ENCODE results near the gene CCR9. TPM values are rescaled to one million over a fixed set of nuclear protein-coding genes. Genes with fewer than 3 reads are reported as not detected.

The CCR9 gene
- total RNA-seq, 1 experiment from 2014 or later = not detected

DNA sequence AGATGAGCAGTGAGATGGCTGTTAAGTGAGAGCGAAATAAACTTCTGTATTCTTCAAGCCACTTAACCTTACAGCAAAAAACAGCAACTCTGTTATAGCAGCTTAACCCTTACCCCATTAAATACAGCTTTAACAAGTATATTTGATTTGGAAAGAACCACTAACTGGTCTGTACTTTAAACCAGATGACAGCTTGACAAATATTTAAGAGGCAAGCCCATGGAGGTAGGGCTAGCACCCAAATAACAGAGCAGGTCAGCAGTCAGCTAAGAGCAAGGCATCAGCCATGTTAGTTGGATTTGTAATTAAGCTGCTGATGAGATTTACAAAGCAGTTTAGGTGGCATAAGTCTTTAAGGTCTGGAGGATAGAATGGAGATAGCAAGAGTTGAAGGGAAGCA is 47.9 kb upstream of the CCR9 start:
- no peak for ATAC-seq
- H3K36me3 ChIP-seq (ENCODE audit: control insufficient read depth in 1 of 2, insufficient read depth in 2 of 2, low read length in 2 of 2) = peaks cover 3 to 5% of the 10 kb centered on the region in 2 experiments; a peak in 2 of 4 replicates
- H3K9me2 ChIP-seq (ENCODE audit: insufficient read depth) = no peaks in the 10 kb centered on the region
- no peak overlapping the region for H3K4me2 ChIP-seq (ENCODE audit: low read length)
- no peaks in the 10 kb centered on the region for H3K27me3 ChIP-seq (ENCODE audit: insufficient read depth, low read length)
- intact Hi-C loops (cut with micrococcal nuclease) = no loop called here
- ChIA-PET RAD21 (ENCODE audit: low non-redundant PET in 1 of 2, low total read pairs in 2 of 2, uncharacterized antibody in 2 of 2, unreplicated experiment in 2 of 2) (interaction anchor here in 1 of 2 experiments (0.5 kb wide), 1 partner anchor 61 kb away, joined by 3 read pairs; no protein-coding TSS in a partner anchor), POLR2A (no interaction called here), CTCF (no interaction called here)
- H3K9me3 ChIP-seq (ENCODE audit: control insufficient read depth in 1 of 2, insufficient read depth in 1 of 2, low read depth in 1 of 2, low read length in 2 of 2) = no peaks in the 10 kb centered on the region
- no peak overlapping the region for H3K4me3 ChIP-seq (replicated peaks in 1 of 2; ENCODE audit: low read depth in 1 of 2, low read length in 2 of 2)
- DNase-seq (ENCODE audit: low read depth, low spot score) = no peak
- no peak overlapping the region for H3K27ac ChIP-seq (ENCODE audit: low read depth, low read length)
- H3K79me2 ChIP-seq (ENCODE audit: insufficient read depth, low read length) = no peaks in the 10 kb centered on the region
- no peak overlapping the region for H3K9ac ChIP-seq (ENCODE audit: low read length)
- H3K4me1 ChIP-seq (ENCODE audit: control insufficient read depth in 1 of 2, insufficient read depth in 2 of 2, low read length in 2 of 2) = peaks cover 3 to 14% of the 10 kb centered on the region in 2 experiments; a peak in 3 of 4 replicates
- no peak overlapping the region for H2AFZ ChIP-seq (ENCODE audit: low read depth, low read length, poor library complexity, severe bottlenecking)
- BruUV-seq (replicated peaks) = no TSS peak
- TF ChIP-seq, protein P1, sequence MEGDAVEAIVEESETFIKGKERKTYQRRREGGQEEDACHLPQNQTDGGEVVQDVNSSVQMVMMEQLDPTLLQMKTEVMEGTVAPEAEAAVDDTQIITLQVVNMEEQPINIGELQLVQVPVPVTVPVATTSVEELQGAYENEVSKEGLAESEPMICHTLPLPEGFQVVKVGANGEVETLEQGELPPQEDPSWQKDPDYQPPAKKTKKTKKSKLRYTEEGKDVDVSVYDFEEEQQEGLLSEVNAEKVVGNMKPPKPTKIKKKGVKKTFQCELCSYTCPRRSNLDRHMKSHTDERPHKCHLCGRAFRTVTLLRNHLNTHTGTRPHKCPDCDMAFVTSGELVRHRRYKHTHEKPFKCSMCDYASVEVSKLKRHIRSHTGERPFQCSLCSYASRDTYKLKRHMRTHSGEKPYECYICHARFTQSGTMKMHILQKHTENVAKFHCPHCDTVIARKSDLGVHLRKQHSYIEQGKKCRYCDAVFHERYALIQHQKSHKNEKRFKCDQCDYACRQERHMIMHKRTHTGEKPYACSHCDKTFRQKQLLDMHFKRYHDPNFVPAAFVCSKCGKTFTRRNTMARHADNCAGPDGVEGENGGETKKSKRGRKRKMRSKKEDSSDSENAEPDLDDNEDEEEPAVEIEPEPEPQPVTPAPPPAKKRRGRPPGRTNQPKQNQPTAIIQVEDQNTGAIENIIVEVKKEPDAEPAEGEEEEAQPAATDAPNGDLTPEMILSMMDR (IDR thresholded peaks at IDR 0.05 in 2 of 3, conservative IDR thresholded peaks at IDR 0.05 in 1 of 3; ENCODE audit: borderline replicate concordance in 1 of 3, insufficient read depth in 1 of 3, low read depth in 2 of 3, low read length in 2 of 3) = no peak
- TF ChIP-seq, protein P2, sequence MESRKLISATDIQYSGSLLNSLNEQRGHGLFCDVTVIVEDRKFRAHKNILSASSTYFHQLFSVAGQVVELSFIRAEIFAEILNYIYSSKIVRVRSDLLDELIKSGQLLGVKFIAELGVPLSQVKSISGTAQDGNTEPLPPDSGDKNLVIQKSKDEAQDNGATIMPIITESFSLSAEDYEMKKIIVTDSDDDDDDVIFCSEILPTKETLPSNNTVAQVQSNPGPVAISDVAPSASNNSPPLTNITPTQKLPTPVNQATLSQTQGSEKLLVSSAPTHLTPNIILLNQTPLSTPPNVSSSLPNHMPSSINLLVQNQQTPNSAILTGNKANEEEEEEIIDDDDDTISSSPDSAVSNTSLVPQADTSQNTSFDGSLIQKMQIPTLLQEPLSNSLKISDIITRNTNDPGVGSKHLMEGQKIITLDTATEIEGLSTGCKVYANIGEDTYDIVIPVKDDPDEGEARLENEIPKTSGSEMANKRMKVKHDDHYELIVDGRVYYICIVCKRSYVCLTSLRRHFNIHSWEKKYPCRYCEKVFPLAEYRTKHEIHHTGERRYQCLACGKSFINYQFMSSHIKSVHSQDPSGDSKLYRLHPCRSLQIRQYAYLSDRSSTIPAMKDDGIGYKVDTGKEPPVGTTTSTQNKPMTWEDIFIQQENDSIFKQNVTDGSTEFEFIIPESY (IDR thresholded peaks at IDR 0.05; ENCODE audit: extremely low read depth, insufficient replicate concordance, low read length) = no peak
- no peak for TF ChIP-seq SP1 (IDR thresholded peaks at IDR 0.05; ENCODE audit: low read depth)
- TF ChIP-seq, protein P3, sequence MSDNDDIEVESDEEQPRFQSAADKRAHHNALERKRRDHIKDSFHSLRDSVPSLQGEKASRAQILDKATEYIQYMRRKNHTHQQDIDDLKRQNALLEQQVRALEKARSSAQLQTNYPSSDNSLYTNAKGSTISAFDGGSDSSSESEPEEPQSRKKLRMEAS (IDR thresholded peaks at IDR 0.05) = no peak
- TF ChIP-seq JUND (IDR thresholded peaks at IDR 0.05) = no peak
- TF ChIP-seq POLR2A (IDR thresholded peaks at IDR 0.05; ENCODE audit: borderline replicate concordance, extremely low read depth, insufficient read depth, insufficient read length) = no peak
- no peak for TF ChIP-seq EGR1 (IDR thresholded peaks at IDR 0.05; ENCODE audit: low read depth)
- TF ChIP-seq SIN3A (IDR thresholded peaks at IDR 0.05; ENCODE audit: low read depth) = no peak
- TF ChIP-seq EZH2 (IDR thresholded peaks at IDR 0.05) = no peak
- no peaks in the 10 kb centered on the region for H4K20me1 ChIP-seq (ENCODE audit: insufficient read depth)

Measured in HCT116 (cell line).